Adrenal gland (tissue), 12 donors: ENCODE data around the gene PRKG1. TPM values are rescaled to one million over a fixed set of nuclear protein-coding genes. Genes with fewer than 3 reads are reported as not detected.

ENCODE experiments used
- DNase-seq, 7 donors: peaks; one replicate each; pipeline ENCODE4 v3.0.0-alpha.2; 2019 to 2020
- H3K27ac ChIP-seq, 5 donors: fragments of 200-600 bp; sonication (generic) in 4 of 5; 1 replicate in 3 of 5; 2 replicates in 2 of 5; pipeline versions ENCODE4 v1.5.1 to v1.8.0; 2016 to 2020; ENCODE audit warnings: mild to moderate bottlenecking in 1 of 5
- H3K27me3 ChIP-seq: fragments of 200-600 bp; 2 replicates; pipeline ENCODE4 v1.8.0; 2021
- H3K36me3 ChIP-seq, 2 donors: fragments of 200-600 bp; replicated peaks in 1 of 2; 1 replicate in 1 of 2; 2 replicates in 1 of 2; pipeline versions ENCODE4 v1.5.1 to v1.8.0; 2018 to 2022
- H3K4me1 ChIP-seq, 2 donors: fragments of 200-600 bp; replicated peaks in 1 of 2; 1 replicate in 1 of 2; 2 replicates in 1 of 2; pipeline versions ENCODE4 v1.5.1 to v1.8.0; 2018 to 2021
- H3K4me3 ChIP-seq, 4 donors: fragments of 200-600 bp; sonication (generic) in 3 of 4; one replicate each; pipeline ENCODE4 v1.5.1; 2016 to 2018
- H3K9me3 ChIP-seq, 3 donors: fragments of 200-600 bp; sonication (generic) in 1 of 3; replicated peaks in 1 of 3; 1 replicate in 2 of 3; 2 replicates in 1 of 3; pipeline versions ENCODE4 v1.5.1 to v1.8.0; 2016 to 2021
- CTCF ChIP-seq, 6 experiments: fragments of 450-650 bp in 4 of 6; fragments of 200-600 bp in 2 of 6; sonication (generic) in 1 of 6; IDR thresholded peaks; 1 replicate in 5 of 6; 2 replicates in 1 of 6; pipeline versions ENCODE4 v1.5.1 to v1.8.0; 2016 to 2021; ENCODE audit warnings: antibody characterized with exemption in 6 of 6, mild to moderate bottlenecking in 2 of 6, moderate library complexity in 1 of 6
- POLR2A ChIP-seq, 2 donors: fragments of 450-650 bp; IDR thresholded peaks; one replicate each; pipeline ENCODE4 v1.6.1; 2017; ENCODE audit warnings: antibody characterized with exemption in 2 of 2, mild to moderate bottlenecking in 2 of 2, moderate library complexity in 1 of 2
- WGBS, 4 donors: extraction: QIAGEN DNeasy Blood & Tissue Kit in 2 of 4; methylation state at CpG; one replicate each; pipeline versions ENCODE4 v1.1.5 to v1.1.7; 2013 to 2017; 5-methylcytosine and 5-hydroxymethylcytosine counted together
- intact Hi-C, 2 donors: fragments of 100-400 bp; cut with DNase I; formaldehyde crosslinking; loops; one replicate each; pipeline versions ENCODE4 v1.14.1 to v1.15.0; 2022 to 2023
- polyA plus RNA-seq, 3 donors: library from polyadenylated mRNA; stranded (reverse); fragments of 200-250 nt in 2 of 3; fragments of 350-450 nt in 1 of 3; fragmentation: Illumina TruSeq in 1 of 3; extraction: RNeasy Lipid Tissue Mini Kit (QIAGEN cat#74804) in 1 of 3; gene quantifications; one replicate each; pipeline ENCODE4 v1.2.3, GENCODE V29; 2013 to 2014
- total RNA-seq, 9 donors: library from RNA; depleted of rRNA in 4 of 9; stranded (reverse); fragments of >200 nt in 4 of 9; fragments of 120-200 nt in 1 of 9; fragmentation: NEBNext Ultra II Directional in 1 of 9; extraction: Animal tissue kit (Norgen Biotek cat#: 25700) in 1 of 9; gene quantifications; one replicate each; pipeline versions ENCODE4 v1.1.0 to v1.2.4, GENCODE V29; 2013 to 2023
- donor health status: healthy with polysubstance abuse.
- donor health status: Bipolar disorder and iron deficiency.
- donor health status: DM: yes; HTN: yes; CAD: no.
- donor health status: DM: no; HTN: no; CAD: no.
- donor health status: DM: no; HTN: no; CAD: no.
- donor health status: DM: yes; HTN: yes; CAD: no.

The PRKG1 gene
- total and polyA plus RNA-seq, 12 donors = 6.9 to 104 (median 29.7) TPM

- TF ChIP-seq POLR2A (IDR thresholded peaks at IDR 0.05) = no peak
- TF ChIP-seq CTCF (IDR thresholded peaks at IDR 0.05) = no peak
- H3K27ac ChIP-seq = no peak overlapping the region
- no peaks in the 10 kb centered on the region for H3K4me1 ChIP-seq
- no peaks in the 10 kb centered on the region for H3K27me3 ChIP-seq
- no peak overlapping the region for H3K4me3 ChIP-seq
- intact Hi-C loops = no loop called here
- 90 to 96% (median 94%) methylated on average over 5 of the region's 5 CpGs for WGBS, 4 donors
- no peaks in the 10 kb centered on the region for H3K36me3 ChIP-seq
- no peak for DNase-seq
- H3K9me3 ChIP-seq = no peaks in the 10 kb centered on the region
Measured at GRCh38 chr10:52110576-52110975, 1036.3 kb downstream of the PRKG1 start.

GRCh38 chr10:52111101-52111891 lies 1037.0 kb downstream of the PRKG1 start:
- WGBS, 4 donors = 74 to 82% (median 79%) methylated on average over 3 of the region's 3 CpGs

GRCh38 chr10:52115823-52116222 lies 1041.5 kb downstream of the PRKG1 start:
- intact Hi-C loops = no loop called here
- TF ChIP-seq POLR2A (IDR thresholded peaks at IDR 0.05) (no peak), CTCF (IDR thresholded peaks at IDR 0.05) (no peak)
- Histone ChIP-seq H3K27me3 (no peaks in the 10 kb centered on the region), H3K27ac (no peak overlapping the region), H3K36me3 (no peaks in the 10 kb centered on the region), H3K9me3 (no peaks in the 10 kb centered on the region), H3K4me1 (no peaks in the 10 kb centered on the region), H3K4me3 (no peak overlapping the region)
- WGBS, 4 donors = 89 to 100% (median 92%) methylated on average over 3 of the region's 3 CpGs
- no peak for DNase-seq

More at GRCh38 chr10:52111101-52111891, 1037.0 kb downstream of the PRKG1 start:
- Histone ChIP-seq H3K4me3 (no peak overlapping the region), H3K27ac (no peak overlapping the region), H3K9me3 (no peaks in the 10 kb centered on the region), H3K27me3 (no peaks in the 10 kb centered on the region), H3K36me3 (no peaks in the 10 kb centered on the region), H3K4me1 (no peaks in the 10 kb centered on the region)
- DNase-seq = no peak
- no peak for TF ChIP-seq CTCF (IDR thresholded peaks at IDR 0.05)
- no peak for TF ChIP-seq POLR2A (IDR thresholded peaks at IDR 0.05)
- intact Hi-C loops = no loop called here

- DNase-seq = no peak
- Histone ChIP-seq H3K36me3 (no peaks in the 10 kb centered on the region), H3K4me1 (no peaks in the 10 kb centered on the region), H3K4me3 (no peak overlapping the region), H3K9me3 (no peaks in the 10 kb centered on the region), H3K27me3 (no peaks in the 10 kb centered on the region), H3K27ac (no peak overlapping the region)
- TF ChIP-seq POLR2A (IDR thresholded peaks at IDR 0.05) (no peak), CTCF (IDR thresholded peaks at IDR 0.05) (no peak)
- intact Hi-C loops = no loop called here
Measured at GRCh38 chr10:52119507-52119906, 1045.2 kb downstream of the PRKG1 start.
